ENCODE data around the gene GALNT18.

The GALNT18 gene

GRCh38 chr11:11401960-11402535, 219.8 kb downstream of the GALNT18 start:
- peak; percentile 91 for DNase-seq

GRCh38 chr11:11400635-11401232, 221.1 kb downstream of the GALNT18 start:
- DNase-seq: peak; percentile 63

- no peak for DNase-seq
These were observed 221.7 kb downstream of the GALNT18 start for GRCh38 chr11:11400121-11400520.

DNA sequence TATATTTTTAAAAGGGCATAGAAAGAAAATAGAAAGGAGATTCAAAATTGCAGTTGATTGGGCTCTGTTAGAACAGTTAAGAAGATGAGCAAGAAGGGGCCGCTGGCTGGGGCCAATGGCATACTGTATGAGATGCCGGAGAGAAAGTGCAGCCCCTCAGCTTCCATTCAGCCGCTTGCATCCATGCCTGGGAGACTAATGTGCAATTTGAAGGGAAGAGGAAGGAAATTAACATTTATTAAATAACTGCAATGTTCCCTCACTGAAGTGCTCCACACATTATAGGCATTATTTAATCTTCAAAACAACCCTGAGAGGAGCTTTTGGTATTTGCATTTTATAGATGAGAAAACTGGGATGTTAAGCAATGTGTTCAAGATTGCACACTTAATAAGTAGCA, 224.0 kb downstream of the GALNT18 start:
- DNase-seq: no peak

GRCh38 chr11:11397036-11397415, 224.8 kb downstream of the GALNT18 start:
- DNase-seq: no peak

DNA sequence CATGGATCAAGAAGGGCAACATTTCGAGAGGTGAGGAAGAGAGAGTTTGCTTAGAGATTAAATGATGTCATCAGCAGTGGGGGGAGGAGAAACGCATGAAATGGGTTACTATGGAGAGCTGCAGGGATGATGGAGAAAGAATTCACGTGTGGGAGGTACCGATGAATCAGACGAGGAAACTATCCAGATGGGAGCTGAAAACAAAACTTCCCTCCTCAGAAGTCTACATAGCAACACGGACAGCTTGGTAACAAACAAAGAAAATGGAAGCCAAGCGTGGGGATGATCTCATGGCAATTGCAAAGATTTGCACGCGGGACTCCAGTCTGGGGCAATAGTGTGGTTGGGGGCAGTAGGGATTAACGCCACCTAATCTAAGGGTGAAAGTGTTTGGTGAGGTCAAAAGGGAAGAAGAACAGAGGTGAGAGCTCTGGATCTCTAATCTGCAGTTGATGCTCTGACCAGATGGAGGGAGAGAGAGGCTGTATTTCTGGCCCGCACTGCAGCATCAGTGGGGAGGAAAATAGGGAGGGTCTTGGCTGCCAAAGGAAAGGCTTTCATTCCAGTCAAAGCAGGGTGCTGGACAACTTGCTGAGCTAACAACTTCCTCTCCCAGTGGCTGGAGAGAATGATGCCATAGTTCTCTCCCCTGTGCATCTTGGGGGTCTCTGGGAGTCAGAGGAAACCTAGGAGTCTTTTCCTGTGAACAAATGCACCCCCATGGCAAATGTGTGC, 225.3 kb downstream of the GALNT18 start:
- DNase-seq: no peak

GRCh38 chr11:11395126-11395525, 226.7 kb downstream of the GALNT18 start:
- no peak for DNase-seq

DNA sequence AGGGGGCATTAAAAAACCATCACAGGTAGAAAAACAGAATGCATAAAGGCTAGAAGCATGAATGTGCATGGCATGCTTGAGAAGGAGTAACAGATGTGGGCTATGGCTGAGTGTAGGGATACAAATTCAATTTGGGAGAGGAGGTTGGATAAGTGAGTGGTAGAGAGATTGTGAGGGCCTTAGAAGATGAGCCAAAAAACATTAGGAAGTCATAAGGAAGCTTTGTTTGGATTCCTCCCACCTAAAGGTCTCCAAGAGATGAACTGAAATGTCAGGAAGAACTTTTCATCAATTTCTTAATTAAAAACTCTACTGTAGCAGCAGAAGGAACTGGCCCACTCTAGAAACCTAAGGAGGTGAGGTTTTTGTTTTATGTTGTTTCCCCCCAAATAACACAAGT, 227.6 kb downstream of the GALNT18 start:
- no peak for DNase-seq

DNA sequence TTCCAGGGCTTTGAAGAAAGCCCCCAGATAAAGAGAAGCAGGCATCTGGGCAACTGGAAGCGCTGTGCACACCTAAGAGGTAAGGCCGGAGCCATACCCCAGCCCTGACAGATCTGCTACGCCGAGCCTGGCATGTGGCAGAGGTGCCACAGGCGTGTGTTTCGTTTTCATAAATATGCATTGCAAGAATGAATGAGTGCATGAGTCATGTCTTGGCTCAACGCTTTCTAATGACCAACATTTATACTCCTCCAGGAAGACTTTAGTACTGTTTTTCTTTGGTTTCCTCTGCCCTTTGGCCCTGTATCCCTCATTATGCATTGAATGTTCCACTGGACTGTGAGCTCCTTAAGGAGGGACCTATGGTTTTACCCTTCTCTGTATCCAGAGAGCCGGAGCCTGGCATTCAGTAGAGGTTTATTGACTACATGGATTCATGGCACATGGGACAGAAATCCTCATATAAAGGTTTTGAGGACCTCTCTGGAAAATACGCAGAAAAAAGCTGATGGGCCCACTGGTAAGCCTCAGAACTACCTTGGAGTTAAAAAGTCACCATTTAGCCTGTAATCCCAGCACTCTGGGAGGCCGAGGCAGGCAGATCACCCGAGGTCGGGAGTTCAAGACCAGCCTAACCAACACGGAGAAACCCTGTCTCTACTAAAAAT, 229.9 kb downstream of the GALNT18 start:
- DNase-seq: no peak

DNA sequence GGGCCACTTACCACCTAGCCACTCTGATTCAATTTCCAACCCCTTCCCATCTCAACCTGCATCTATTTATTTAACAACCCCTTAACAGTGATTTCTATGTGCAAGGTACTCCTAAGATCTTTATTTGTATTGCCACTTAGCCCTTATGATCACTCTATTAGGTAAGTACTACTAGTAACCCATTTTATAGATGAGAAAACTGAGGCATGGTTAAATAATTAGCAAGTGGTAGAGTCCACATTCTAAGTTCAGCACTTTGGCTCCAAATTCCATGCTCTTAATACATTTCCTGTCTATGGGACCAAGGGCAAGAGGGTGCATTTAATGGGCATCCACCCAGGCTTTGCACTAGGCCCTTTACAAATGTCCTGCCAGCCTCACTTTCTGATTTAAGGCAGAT, 230.6 kb downstream of the GALNT18 start:
- DNase-seq: no peak

GRCh38 chr11:11390068-11390771, 231.6 kb downstream of the GALNT18 start:
- no peak for DNase-seq

DNA sequence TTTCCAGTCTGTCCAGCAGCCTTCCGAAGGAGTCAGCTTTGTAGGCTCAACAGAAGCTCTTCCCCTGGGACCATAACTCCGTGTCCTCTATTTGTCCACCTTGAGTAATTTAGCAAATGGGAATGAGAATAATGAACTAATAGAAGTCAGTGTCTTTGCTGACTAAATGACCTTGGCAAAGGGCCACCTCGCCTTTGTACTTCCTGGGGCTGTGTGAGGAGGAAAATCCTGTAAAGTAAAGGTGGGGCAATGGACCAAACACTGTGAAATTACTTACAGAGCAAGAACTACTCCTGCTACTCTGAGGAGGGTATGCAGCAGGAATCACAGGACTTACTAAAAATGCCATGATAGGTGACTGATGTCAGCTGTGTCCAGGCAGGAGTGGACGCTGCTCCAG, 232.6 kb downstream of the GALNT18 start:
- DNase-seq: no peak

DNA sequence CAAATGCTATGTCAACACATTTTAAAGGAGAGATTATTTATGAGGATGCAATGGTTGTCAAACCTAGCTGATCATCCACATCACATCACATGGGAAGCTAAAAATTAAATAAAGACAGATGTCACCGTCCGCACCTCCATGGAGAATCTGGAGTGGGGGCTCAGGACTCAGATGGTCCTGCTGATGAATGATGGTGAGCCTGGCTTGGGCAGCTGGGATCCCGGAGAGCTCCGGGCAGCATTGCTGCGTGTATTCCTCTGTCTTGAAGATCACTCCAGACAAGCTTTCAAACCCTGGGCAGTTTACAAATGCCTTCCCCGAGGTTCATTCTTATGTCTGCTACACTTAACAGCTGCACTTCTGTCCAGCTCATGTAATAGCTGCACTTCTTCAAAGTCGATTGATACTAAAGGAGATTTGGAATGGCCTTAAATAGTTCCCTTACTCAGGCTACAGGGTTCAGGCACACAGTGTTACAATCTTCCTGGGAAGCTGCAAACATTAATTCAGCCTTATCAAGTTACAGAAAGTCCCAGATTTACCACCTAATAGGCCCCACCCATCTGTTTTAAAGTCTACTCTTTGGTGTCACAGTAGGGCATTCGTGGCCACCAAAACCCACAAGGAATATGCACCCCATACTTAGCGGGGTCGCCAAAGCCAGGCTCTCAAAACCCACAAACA, 234.0 kb downstream of the GALNT18 start:
- DNase-seq: no peak

DNA sequence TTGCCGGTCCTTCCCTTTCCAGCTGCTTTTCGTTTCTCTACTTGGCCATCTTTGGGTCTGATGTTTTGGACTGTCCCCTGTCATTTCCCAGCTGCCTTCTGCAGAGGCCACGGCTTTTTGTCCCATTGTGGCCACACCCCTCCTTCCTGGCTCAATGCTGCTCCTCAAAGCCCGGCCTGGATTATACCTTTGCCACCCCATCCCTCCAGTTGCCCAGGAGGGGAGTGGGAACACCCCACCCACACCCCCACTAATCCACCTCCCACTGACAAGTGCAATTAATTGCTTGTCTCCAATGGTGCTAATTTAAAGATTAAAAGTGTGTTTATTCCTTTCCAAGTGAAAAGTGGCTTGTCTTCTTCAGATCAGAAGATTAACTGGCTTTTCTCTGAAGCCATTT, 234.6 kb downstream of the GALNT18 start:
- no peak for DNase-seq

DNA sequence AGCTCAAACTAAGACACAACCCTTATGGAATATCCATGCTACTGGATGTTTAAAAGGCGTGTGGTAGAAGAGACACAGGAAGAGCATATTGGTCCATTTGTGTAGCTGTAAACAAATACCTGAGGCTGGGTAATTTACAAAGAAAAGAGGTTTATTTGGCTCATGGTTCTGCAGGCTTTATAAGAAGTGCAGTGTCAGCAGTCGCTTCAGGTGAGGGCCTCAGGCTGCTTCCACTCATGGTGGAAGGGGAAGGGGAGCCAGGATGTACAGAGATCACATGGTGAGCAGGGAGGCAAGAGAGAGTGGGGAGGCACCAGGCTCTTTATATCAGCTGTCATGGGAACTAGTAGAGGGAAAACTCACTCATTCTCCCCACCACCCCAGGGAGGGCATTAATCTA, 237.0 kb downstream of the GALNT18 start:
- DNase-seq: no peak

DNA sequence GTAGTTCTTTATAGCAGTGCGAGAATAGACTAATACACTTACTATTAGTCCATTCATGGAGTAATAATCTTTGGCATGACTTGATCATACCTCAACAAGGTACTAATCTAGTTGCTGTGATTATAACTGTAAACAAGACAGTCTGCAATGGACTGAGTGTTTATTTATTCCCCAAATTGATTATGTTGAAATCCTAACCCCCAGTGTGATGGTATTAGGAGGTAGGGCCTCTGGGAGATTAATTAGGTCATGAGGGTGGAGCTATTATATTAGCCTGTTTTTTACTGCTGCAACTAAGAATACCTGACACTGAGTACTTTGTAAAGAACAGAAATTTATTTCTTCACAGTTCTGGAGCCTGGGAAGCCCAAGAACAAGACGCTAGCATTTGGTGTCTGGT, 237.8 kb downstream of the GALNT18 start:
- no peak for DNase-seq

DNA sequence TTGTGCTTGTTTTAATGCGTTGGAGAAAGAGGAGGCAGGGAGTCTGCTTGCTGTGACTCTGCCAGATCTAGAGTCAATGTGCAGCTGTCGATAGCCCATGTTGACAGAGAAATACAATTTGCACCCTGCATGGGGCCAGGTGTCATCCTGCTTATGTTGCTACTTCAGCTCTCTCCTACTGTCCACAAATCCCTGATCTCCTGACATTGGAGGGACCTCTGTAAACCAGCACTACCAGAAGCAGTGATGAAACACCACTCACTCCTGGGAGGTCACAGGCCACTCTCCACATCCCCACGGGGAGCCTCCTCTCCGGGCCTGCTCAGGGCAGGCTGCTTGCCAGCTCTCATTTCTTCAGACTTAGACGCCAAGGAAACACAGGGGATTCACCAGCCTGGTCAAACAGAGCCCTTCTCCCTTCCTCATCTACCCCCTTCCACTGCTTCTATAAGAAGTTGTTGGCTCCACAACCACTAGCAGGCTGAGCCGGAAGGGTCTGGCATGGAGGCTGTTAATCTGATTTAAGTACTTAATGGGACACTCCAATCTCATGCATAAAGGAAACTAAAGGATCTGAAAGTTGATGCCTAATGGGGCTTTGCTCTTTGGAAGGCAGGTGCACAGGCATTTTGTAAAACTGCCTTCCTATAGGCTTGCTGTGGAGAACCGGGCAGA, 238.8 kb downstream of the GALNT18 start:
- DNase-seq: no peak

DNA sequence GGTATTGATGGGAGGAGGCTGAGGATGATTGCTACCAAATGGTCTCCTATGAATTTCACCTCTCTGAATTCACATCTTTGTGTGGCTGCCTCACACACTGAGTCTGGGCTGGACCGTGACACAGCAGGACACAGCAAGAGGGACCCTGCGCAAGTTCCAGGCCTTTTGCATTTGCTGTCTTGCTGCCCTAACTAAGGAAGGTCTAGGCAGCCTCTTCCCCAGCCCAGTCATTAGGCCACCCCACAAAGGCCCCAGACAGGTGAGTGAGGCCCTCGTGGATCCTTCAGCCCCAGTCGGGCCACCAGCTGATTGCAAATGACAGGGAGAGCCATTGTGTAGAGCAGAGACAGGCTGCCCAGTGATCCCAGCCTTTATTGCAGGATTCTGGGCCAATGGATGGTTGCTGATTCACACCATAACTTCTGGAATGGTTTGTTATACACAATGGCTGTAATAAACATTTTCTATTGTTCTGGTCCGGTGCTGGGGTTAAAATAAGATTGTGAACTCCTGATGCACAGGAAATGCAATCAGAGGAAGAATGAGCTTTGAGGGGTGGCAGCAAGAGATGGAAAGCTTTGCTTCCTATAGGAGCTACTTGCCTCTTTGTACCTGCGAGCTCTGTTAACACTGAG, 240.2 kb downstream of the GALNT18 start:
- no peak for DNase-seq

DNA sequence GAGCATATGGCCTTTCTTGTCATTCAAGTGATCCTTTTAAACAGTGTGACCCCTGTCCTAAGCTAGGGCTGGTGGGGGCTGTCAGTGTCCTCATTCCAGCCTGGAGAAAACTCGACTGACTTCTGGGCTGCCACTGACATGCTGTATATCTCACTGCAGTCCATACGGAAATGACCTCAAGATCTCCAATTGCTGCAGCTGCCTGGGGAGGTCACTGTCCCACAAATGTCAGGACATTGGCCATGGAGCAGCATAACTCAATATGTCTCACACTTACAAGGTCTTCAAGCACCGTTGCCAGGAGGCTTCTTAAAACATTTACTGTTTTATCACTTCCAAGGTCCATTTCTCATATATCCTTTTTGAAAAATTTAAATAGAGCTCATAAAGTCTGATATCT, 240.9 kb downstream of the GALNT18 start:
- DNase-seq: no peak

DNA sequence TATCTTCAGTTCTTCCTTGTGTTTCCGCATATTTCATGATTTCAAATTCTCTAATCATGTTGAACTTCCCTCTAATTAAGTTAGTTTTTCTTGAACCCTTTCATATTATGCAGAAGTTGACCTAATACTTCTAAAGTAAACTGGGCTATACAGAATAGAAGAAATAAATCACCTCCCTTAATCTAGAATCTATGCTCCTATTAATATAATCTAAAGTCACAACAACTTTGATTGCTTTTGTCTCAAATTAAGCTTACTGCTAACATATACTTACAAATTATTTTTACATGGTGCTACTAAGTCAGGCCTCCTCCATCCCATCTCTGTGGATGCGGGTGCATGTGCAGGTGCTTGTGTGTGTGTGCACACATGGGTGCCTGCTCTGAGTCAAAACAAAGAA, 241.5 kb downstream of the GALNT18 start:
- DNase-seq: no peak

DNA sequence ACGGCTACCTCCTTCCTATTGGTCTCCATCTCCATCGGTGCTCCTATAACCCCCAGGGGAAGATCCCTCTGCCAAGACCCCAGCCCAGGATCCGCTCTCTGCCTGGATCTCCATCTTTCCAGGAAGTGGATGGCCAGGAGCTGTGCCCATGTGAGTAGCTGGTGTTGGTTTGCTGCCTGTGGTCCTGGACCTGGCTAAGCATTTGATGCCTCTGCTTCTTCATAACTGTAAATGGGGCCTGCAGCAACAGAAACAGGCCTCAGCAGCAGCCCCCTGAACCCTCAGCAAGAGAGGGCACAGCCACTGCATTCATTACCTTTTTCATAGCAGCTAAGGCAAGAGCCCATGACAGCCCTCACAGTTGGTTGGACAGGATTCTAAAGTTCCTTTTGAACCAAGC, 242.1 kb downstream of the GALNT18 start:
- no peak for DNase-seq
